ENCODE measurements around the gene MIA3.
"Not testable (repeated sequence)": the region's sequence is repeated elsewhere in the genome, so short reads cannot be mapped to it uniquely, and the experiment has no call there.

The MIA3 gene

GRCh38 chr1:222656391-222657155, 38.7 kb downstream of the MIA3 start:
- DNase-seq = no peak

GRCh38 chr1:222657899-222658298, 40.0 kb downstream of the MIA3 start:
- DNase-seq = no peak

- DNase-seq = no peak
Observed at GRCh38 chr1:222663431-222663934, 45.6 kb downstream of the MIA3 start.

- DNase-seq = no peak
Observed at GRCh38 chr1:222665964-222666363, 48.1 kb downstream of the MIA3 start.

GRCh38 chr1:222668184-222668583, 50.3 kb downstream of the MIA3 start:
- not testable (repeated sequence) for DNase-seq

GRCh38 chr1:222669107-222669506, 51.2 kb downstream of the MIA3 start:
- not testable (repeated sequence) for DNase-seq

- DNase-seq = no peak
Observed at GRCh38 chr1:222670110-222670509, 52.2 kb downstream of the MIA3 start.

GRCh38 chr1:222680080-222680479, 62.2 kb downstream of the MIA3 start:
- no peak for DNase-seq

- DNase-seq = no peak
Observed at GRCh38 chr1:222691016-222691415, 73.1 kb downstream of the MIA3 start.

- no peak for DNase-seq
Observed at GRCh38 chr1:222694927-222695326, 77.0 kb downstream of the MIA3 start.

GRCh38 chr1:222696741-222697140, 78.8 kb downstream of the MIA3 start:
- DNase-seq = no peak

GRCh38 chr1:222697203-222697602, 79.3 kb downstream of the MIA3 start:
- no peak for DNase-seq

- DNase-seq = no peak
Observed at GRCh38 chr1:222697826-222698225, 79.9 kb downstream of the MIA3 start.

- no peak for DNase-seq
Observed at GRCh38 chr1:222702210-222702609, 84.3 kb downstream of the MIA3 start.

- DNase-seq = no peak
Observed at GRCh38 chr1:222704260-222704659, 86.4 kb downstream of the MIA3 start.

GRCh38 chr1:222706815-222707214, 88.9 kb downstream of the MIA3 start:
- no peak for DNase-seq

- DNase-seq = no peak
Observed at GRCh38 chr1:222709700-222710153, 91.8 kb downstream of the MIA3 start.

- DNase-seq = peak in 41 of 51 donors; percentile 3 to 79 (median 29)
Observed at GRCh38 chr1:222711319-222712252, 93.7 kb downstream of the MIA3 start.

- DNase-seq = peak; percentile 52 to 99 (median 93)
Observed at GRCh38 chr1:222712253-222713090, 94.6 kb downstream of the MIA3 start, which contains the start of the genes AIDA and BROX. Gene AIDA (minus strand): TSS chr1:222712491. CDS start chr1:222712317, 174 bp downstream. Gene BROX (plus strand): TSS chr1:222712564. CDS start chr1:222715700, 3,136 bp downstream.

- DNase-seq = peak; percentile 47 to 97 (median 87)
Observed at GRCh38 chr1:222713091-222713961, 95.4 kb downstream of the MIA3 start.
